Stimulated activated CD4-positive, alpha-beta T cell treated with anti-CD3 and anti-CD28 coated beads, Interleukin-1b, Interleukin-23, amount 100 ng/mL, for 4 hours (primary cell): ENCODE measurements around the gene SH3GL1.

Experiments used
- DNase-seq, 2 donors: peaks; one replicate each; pipeline ENCODE4 v3.0.0-alpha.2; 2020; ENCODE audit warnings: low read depth in 2 of 2

Gene SH3GL1

GRCh38 chr19:4375164-4376027 lies 25.0 kb downstream of the SH3GL1 start:
- DNase-seq = no peak

- DNase-seq = no peak
Observed at GRCh38 chr19:4374498-4375163, 25.7 kb downstream of the SH3GL1 start.

- DNase-seq = no peak
Observed at GRCh38 chr19:4373601-4374497, 26.5 kb downstream of the SH3GL1 start.

- no peak for DNase-seq
Observed at GRCh38 chr19:4373013-4373367, 27.4 kb downstream of the SH3GL1 start.

GRCh38 chr19:4372165-4373012 lies 28.0 kb downstream of the SH3GL1 start:
- no peak for DNase-seq

- no peak for DNase-seq
Observed at GRCh38 chr19:4371247-4372164, 28.8 kb downstream of the SH3GL1 start.

- no peak for DNase-seq
Observed at GRCh38 chr19:4370418-4371041, 29.8 kb downstream of the SH3GL1 start.

GRCh38 chr19:4369888-4370260 lies 30.5 kb downstream of the SH3GL1 start:
- DNase-seq = peak; percentile 66 to 69

- DNase-seq = peak; percentile 37 to 51
Observed at GRCh38 chr19:4369109-4369887, 31.0 kb downstream of the SH3GL1 start.

GRCh38 chr19:4368128-4368820 lies 32.1 kb downstream of the SH3GL1 start:
- no peak for DNase-seq

- DNase-seq = no peak
Observed at GRCh38 chr19:4367781-4368127, 32.6 kb downstream of the SH3GL1 start.

GRCh38 chr19:4367336-4367723 lies 33.0 kb downstream of the SH3GL1 start:
- no peak for DNase-seq

GRCh38 chr19:4366666-4367335 lies 33.5 kb downstream of the SH3GL1 start:
- no peak for DNase-seq

GRCh38 chr19:4365791-4366665 lies 34.3 kb downstream of the SH3GL1 start:
- DNase-seq = no peak

- DNase-seq = no peak
Observed at GRCh38 chr19:4365341-4365740, 35.0 kb downstream of the SH3GL1 start.

GRCh38 chr19:4363571-4364304 lies 36.6 kb downstream of the SH3GL1 start:
- DNase-seq = no peak
